ENCODE measurements around the gene MAX. TPM values are rescaled to one million over a fixed set of nuclear protein-coding genes. Genes with fewer than 3 reads are reported as not detected.
"Not testable (repeated sequence)": the region's sequence is repeated elsewhere in the genome, so short reads cannot be mapped to it uniquely, and the experiment has no call there.

Gene MAX
- total and polyA plus RNA-seq, 2 of the 4 experiments (the other 2 are of a cell fraction), result 45.2 to 51.8 TPM

DNA sequence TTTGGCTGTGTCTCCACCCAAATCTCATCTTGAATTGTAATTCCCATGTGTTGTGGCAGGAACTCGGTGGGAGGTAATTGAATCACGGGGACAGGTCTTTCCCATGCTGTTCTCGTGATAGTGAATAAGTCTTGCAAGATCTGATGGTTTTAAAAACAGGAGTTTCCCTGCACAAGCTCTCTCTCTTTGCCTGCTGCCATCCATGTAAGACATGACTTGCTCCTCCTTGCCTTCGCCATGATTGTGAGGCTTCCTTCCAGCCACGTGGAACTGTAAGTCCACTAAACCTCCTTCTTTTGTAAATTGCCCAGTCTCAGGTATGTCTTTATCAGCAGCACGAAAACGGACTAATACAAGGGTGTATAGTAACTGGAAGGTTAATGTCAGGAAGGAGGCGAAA, 14.5 kb downstream of the MAX start:
- ATAC-seq (ENCODE audit: low read depth); H3K23ac ChIP-seq (ENCODE audit: low read depth, low read length); H3K4me3 ChIP-seq (ENCODE audit: insufficient read depth, low read depth, low read length); H4K5ac ChIP-seq (ENCODE audit: low read depth, low read length); H3K4me2 ChIP-seq (ENCODE audit: low read depth, low read length); H3K14ac ChIP-seq (replicated peaks; ENCODE audit: low read depth, low read length); H3K9ac ChIP-seq (ENCODE audit: low read depth, low read length); H4K8ac ChIP-seq (ENCODE audit: low read depth in 2 of 2, low read length in 2 of 2); H3K27me3 ChIP-seq (ENCODE audit: control insufficient read depth, insufficient read depth, low read length); in situ Hi-C loops (cut with MboI; ENCODE audit: low sequenced_read_pairs); H2AK9ac ChIP-seq (replicated peaks; ENCODE audit: low read depth, low read length, poor library complexity); H3K18ac ChIP-seq (ENCODE audit: low read depth, low read length); H3K9me3 ChIP-seq (ENCODE audit: control insufficient read depth, insufficient read depth, low read length); H3K4ac ChIP-seq (ENCODE audit: low read depth, low read length); H2AFZ ChIP-seq (replicated peaks; ENCODE audit: low read length, poor library complexity); H3K9me1 ChIP-seq (ENCODE audit: insufficient read depth, low read length); POLR2A ChIA-PET (ENCODE audit: unreplicated experiment); H2AK5ac ChIP-seq (ENCODE audit: low read depth, low read length); H3K27ac ChIP-seq (ENCODE audit: insufficient read depth, low read length); dilution Hi-C loops (cut with HindIII; ENCODE audit: low sequenced_read_pairs, unreplicated experiment); CTCF ChIA-PET; intact Hi-C loops (cut with micrococcal nuclease); H4K91ac ChIP-seq (ENCODE audit: insufficient read depth, low read depth, low read length); H3K4me1 ChIP-seq (ENCODE audit: control insufficient read depth, insufficient read depth, low read length); H2BK120ac ChIP-seq (ENCODE audit: low read depth, low read length); DNase-seq; H2BK20ac ChIP-seq (ENCODE audit: low read depth, low read length); H4K20me1 ChIP-seq (ENCODE audit: insufficient read depth, low read length); H3K56ac ChIP-seq (ENCODE audit: extremely low read depth, insufficient read depth, low read length); BruUV-seq (replicated peaks); H2BK15ac ChIP-seq (ENCODE audit: low read depth, low read length); H2BK5ac ChIP-seq (ENCODE audit: low read depth, low read length, poor library complexity, severe bottlenecking): not testable (repeated sequence)
- no CpG with 5 or more reads among the region's 8 CpGs for WGBS, 2 experiments (ENCODE audit: extremely low coverage in 2 of 2, insufficient read length in 1 of 2)
- Histone ChIP-seq H3K36me3 (ENCODE audit: control insufficient read depth, insufficient read depth, low read length) (peaks cover 45% of the 10 kb centered on the region), H3K79me1 (ENCODE audit: low read depth in 1 of 2, low read length in 2 of 2) (peaks cover 31 to 38% of the 10 kb centered on the region in 2 experiments)

DNA sequence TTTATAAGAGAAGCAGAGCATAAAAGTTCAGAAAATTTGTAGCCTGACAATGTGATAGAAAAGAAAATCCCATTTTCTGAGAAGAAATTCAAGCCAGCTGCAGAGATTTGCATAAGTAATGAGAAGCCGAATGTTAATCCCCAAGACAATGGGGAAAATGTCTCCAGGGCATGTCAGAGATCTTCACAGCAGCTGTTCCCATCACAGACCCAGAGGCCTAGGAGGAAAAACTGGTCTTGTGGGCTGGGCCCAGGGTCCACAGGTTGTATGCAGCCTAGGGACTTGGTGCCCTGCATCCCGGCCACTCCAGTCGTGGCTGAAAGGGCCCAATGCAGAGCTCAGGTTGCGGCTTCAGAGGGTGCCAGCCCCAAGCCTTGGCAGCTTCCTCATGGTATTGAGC, 15.6 kb downstream of the MAX start:
- WGBS, 2 experiments (ENCODE audit: extremely low coverage in 2 of 2, insufficient read length in 1 of 2), result 100% methylated on average over 3 of the region's 4 CpGs; no CpG with 5 or more reads in 1 of the 2 experiments
- H3K27me3 ChIP-seq (ENCODE audit: control insufficient read depth, insufficient read depth, low read length); H2AFZ ChIP-seq (replicated peaks; ENCODE audit: low read length, poor library complexity); H2BK5ac ChIP-seq (ENCODE audit: low read depth, low read length, poor library complexity, severe bottlenecking); H3K23ac ChIP-seq (ENCODE audit: low read depth, low read length); H3K27ac ChIP-seq (ENCODE audit: insufficient read depth, low read length); BruUV-seq (replicated peaks); dilution Hi-C loops (cut with HindIII; ENCODE audit: low sequenced_read_pairs, unreplicated experiment); POLR2A ChIA-PET (ENCODE audit: unreplicated experiment); DNase-seq; H3K9me1 ChIP-seq (ENCODE audit: insufficient read depth, low read length); H4K5ac ChIP-seq (ENCODE audit: low read depth, low read length); H4K20me1 ChIP-seq (ENCODE audit: insufficient read depth, low read length); CTCF ChIA-PET; H4K91ac ChIP-seq (ENCODE audit: insufficient read depth, low read depth, low read length); H3K18ac ChIP-seq (ENCODE audit: low read depth, low read length); H2BK15ac ChIP-seq (ENCODE audit: low read depth, low read length); H3K4ac ChIP-seq (ENCODE audit: low read depth, low read length); intact Hi-C loops (cut with micrococcal nuclease); ATAC-seq (ENCODE audit: low read depth); H3K14ac ChIP-seq (replicated peaks; ENCODE audit: low read depth, low read length); H3K9ac ChIP-seq (ENCODE audit: low read depth, low read length); H2BK20ac ChIP-seq (ENCODE audit: low read depth, low read length); H2BK120ac ChIP-seq (ENCODE audit: low read depth, low read length); H3K9me3 ChIP-seq (ENCODE audit: control insufficient read depth, insufficient read depth, low read length); H3K4me2 ChIP-seq (ENCODE audit: low read depth, low read length); in situ Hi-C loops (cut with MboI; ENCODE audit: low sequenced_read_pairs); H3K4me3 ChIP-seq (ENCODE audit: insufficient read depth, low read depth, low read length); H3K56ac ChIP-seq (ENCODE audit: extremely low read depth, insufficient read depth, low read length); H3K4me1 ChIP-seq (ENCODE audit: control insufficient read depth, insufficient read depth, low read length); H2AK5ac ChIP-seq (ENCODE audit: low read depth, low read length); H2AK9ac ChIP-seq (replicated peaks; ENCODE audit: low read depth, low read length, poor library complexity); H4K8ac ChIP-seq (ENCODE audit: low read depth in 2 of 2, low read length in 2 of 2): not testable (repeated sequence)
- H3K36me3 ChIP-seq (ENCODE audit: control insufficient read depth, insufficient read depth, low read length), result peaks cover 50% of the 10 kb centered on the region
- peaks cover 38 to 44% of the 10 kb centered on the region in 2 experiments for H3K79me1 ChIP-seq (ENCODE audit: low read depth in 1 of 2, low read length in 2 of 2)

All from IMR-90 (cell line).